ENCODE results near the gene CD52.

CD52 gene

DNA sequence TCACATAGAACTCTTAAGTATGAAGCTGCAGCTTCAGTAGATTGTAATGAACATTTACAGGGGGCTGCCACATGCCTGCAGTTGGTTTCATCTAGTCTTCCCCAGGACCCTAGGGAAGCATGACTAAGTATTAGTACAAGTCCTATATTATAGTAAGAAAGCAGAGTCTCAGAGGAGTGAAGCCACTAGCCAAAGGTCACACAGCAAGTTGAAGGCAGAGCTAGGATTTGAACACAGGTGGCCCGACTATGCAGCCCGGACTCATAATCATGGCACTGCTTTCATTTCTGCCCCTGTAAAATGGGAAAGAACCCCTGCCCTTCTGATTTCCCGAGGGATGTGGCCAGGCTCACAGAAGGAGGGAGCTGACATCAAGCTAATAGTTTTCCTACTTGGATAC, 44.6 kb downstream of the CD52 start:
- H3K27ac ChIP-seq = no peak overlapping the region
- H3K4me3 ChIP-seq = no peak overlapping the region

- H3K4me3 ChIP-seq = no peak overlapping the region
These were observed 46.0 kb downstream of the CD52 start for GRCh38 chr1:26363549-26364448.

DNA sequence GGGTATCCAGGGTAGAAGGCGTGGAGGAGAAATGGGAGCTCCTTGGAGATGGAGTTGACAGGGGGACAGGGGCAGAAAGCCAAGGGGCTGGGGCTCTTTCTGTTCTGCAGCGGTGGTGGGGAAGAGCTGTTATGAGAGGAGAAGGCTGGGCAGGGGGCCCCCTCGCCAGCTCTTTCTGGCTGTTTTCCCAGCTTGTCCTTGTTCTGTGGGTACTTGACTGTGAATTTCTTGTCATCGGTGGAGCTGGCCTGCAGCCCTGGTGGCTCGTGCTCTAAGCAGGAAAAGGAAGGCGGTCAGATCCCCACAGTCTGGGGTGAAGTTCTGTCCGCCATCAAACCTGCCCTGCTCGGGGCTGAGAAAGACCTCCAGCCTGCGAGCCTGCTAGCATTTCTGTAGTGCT, 47.2 kb downstream of the CD52 start:
- Histone ChIP-seq H3K27ac (no peak overlapping the region), H3K4me3 (no peak overlapping the region)

More at GRCh38 chr1:26363549-26364448, 46.0 kb downstream of the CD52 start:
- no peak overlapping the region for H3K27ac ChIP-seq

GRCh38 chr1:26367441-26367840, 49.7 kb downstream of the CD52 start:
- H3K27ac ChIP-seq = no peak overlapping the region
- no peak overlapping the region for H3K4me3 ChIP-seq

DNA sequence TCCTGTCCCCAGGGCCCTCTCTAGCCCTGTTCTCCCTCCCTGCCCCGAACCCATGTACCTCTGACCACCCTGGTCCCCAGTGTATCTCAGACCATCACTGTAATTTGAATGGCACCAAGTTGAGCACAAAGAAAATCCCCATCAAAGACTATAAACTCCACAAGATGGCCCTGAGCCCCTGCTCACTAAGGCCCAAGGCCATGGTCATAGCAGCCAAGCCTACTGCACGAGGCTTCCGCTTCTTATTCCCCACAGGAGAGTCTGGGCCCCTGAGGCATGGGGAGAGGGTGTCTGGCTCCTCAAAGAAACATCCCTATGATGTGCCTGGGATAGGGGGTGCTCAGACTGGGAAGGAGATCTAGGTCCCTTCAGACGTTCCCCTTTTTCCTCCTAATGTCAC, 50.2 kb downstream of the CD52 start:
- Histone ChIP-seq H3K27ac (no peak overlapping the region), H3K4me3 (no peak overlapping the region)

DNA sequence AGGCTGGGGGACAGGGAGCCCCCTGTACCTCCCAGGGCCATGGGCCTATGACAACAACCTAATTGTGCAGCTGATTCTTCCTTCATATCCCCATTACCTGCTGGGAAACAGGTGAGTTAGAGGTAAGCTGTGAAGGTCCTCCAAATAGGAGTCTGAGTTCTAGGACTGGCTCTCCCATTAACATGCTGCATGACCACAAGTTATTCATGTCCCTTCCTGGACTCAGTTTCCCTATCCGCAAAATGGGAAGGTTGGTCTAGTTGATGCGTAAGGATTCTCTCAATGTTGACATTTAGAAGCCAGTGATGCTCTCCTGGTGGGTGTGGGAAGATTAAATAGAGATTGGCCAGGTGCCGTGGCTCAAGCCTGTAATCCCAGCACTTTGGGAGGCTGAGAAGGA, 50.7 kb downstream of the CD52 start:
- Histone ChIP-seq H3K4me3 (no peak overlapping the region), H3K27ac (no peak overlapping the region)
